A549 treated with Mapracorat at 1 μM for 4 hours (cell line): ENCODE measurements around the gene MRPL14. TPM values are rescaled to one million over a fixed set of nuclear protein-coding genes. Genes with fewer than 3 reads are reported as not detected.

ENCODE experiments used
- total RNA-seq: library from RNA; stranded (reverse); fragments of 200-300 nt; extraction: Qiagen RNA extraction; gene quantifications from 5 replicates; pipeline ENCODE4 v1.2.3, GENCODE V29; 2022

MRPL14 gene
- total RNA-seq, result 54.3 to 69.1 TPM (median 67.8 TPM) in 5 replicates

DNA sequence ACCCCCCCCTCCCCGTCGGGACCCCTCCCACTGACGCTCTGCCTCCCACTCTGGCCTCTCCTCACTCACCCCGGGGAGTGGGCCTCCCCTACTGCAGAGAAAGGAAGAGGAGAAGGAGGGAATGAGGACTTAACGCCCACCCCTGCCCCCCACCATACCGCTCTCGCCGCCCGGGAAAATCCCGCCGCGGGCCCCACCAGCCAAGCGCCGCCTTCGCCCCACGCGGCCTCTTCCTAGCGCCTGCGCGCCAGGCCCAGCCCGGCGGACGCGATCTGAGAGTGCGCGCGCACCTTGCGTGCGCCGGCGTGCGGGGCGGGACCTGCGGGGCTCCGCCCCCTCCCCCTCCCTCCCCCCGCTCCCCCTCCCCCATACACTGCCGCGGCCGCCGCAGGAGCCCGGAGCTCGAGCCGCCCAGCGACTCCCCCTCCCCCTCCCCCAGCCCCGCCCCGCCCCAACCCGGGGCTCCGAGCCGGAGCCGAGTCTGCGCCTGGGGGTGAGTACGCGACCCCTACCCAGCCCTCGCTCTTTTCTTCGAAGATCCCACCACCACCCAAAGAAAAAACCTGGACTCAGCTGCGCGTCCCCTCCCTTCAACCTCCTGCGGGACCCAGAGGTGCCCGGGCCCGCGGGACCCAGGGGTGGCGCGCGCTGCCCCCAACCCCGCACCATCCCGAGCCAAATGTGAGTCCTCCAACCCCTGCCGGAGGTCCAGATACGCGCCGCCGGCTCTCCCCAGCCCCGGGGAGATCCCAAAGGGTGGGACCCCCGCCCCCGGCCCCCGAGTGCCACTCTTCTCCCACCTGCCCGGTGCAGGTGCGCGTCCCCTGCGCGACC, at the start of gene MRPL14, which contains the start of gene TMEM63B:
Gene MRPL14, minus strand, starts transcription at position 267 of the 834 bp plus-strand sequence. CDS start 10,841 bp downstream, outside the sequence.
Gene TMEM63B, plus strand, starts transcription at position 369 of the 834 bp plus-strand sequence. CDS start 7,031 bp downstream, outside the sequence.

GRCh38 chr6:44158770-44159228, 31.5 kb upstream of the MRPL14 start, which contains the start of gene CAPN11:
TSS of gene CAPN11 (plus strand) at chr6:44158820. CDS start at chr6:44158849, 29 bp downstream.

Other genes starting within 250 kb of the MRPL14 start
- gene TMEM63B, start 102 bp upstream of the MRPL14 start, total RNA-seq, result 11.2 to 16.4 TPM (median 15.3 TPM) in 5 replicates
- gene CAPN11, start 31.4 kb upstream of the MRPL14 start, total RNA-seq, result not detected in 5 replicates
- not detected in 5 replicates for gene MYMX, start 89.5 kb upstream of the MRPL14 start, total RNA-seq
- 42.3 to 53.9 TPM (median 51.8 TPM) in 5 replicates for gene SLC29A1, start 96.1 kb upstream of the MRPL14 start, total RNA-seq
- 1,081 to 1,335 TPM (median 1,155 TPM) in 5 replicates for gene HSP90AB1, start 119.6 kb upstream of the MRPL14 start, total RNA-seq
- gene SLC35B2, start 130.1 kb upstream of the MRPL14 start, total RNA-seq, result 49.1 to 67.2 TPM (median 64.4 TPM) in 5 replicates
- 6.7 to 9.2 TPM (median 7.9 TPM) in 5 replicates for gene NFKBIE, start 138.1 kb upstream of the MRPL14 start, total RNA-seq
- gene TMEM151B, start 143.0 kb upstream of the MRPL14 start, total RNA-seq, result 0.02 to 0.16 TPM (median 0.09 TPM) in 5 replicates
- 5.0 to 7.6 TPM (median 6.4 TPM) in 5 replicates for gene AARS2, start 185.9 kb upstream of the MRPL14 start, total RNA-seq
- gene SPATS1, start 215.2 kb upstream of the MRPL14 start, total RNA-seq, result not detected in 5 replicates